NCI-H2081 treated with DMSO at 0.1 percent for 48 hours (cell line): ENCODE results near the gene TJP1.
A peak's percentile ranks its signal among the peaks of the same experiment; 100 is the strongest.
"Not testable (repeated sequence)": the region's sequence is repeated elsewhere in the genome, so short reads cannot be mapped to it uniquely, and the experiment has no call there.

Experiments used
- DNase-seq: peaks from one replicate; lab custom pipeline; 2025; lab: John Stamatoyannopoulos, UW

TJP1 gene

GRCh38 chr15:29700296-29700695 is 122.0 kb downstream of the TJP1 start:
- no peak for DNase-seq

GRCh38 chr15:29699791-29700190 is 122.5 kb downstream of the TJP1 start:
- DNase-seq = no peak

- DNase-seq = no peak
Measured at GRCh38 chr15:29698030-29698701, 124.1 kb downstream of the TJP1 start.

- DNase-seq = no peak
Measured at GRCh38 chr15:29696950-29697738, 125.1 kb downstream of the TJP1 start.

GRCh38 chr15:29696506-29696905 is 125.8 kb downstream of the TJP1 start:
- not testable (repeated sequence) for DNase-seq

- no peak for DNase-seq
Measured at GRCh38 chr15:29695489-29696167, 126.6 kb downstream of the TJP1 start.

GRCh38 chr15:29693225-29693624 is 129.0 kb downstream of the TJP1 start:
- no peak for DNase-seq

GRCh38 chr15:29692527-29692926 is 129.7 kb downstream of the TJP1 start:
- DNase-seq = no peak

- DNase-seq = no peak
Measured at GRCh38 chr15:29690765-29691475, 131.3 kb downstream of the TJP1 start.

GRCh38 chr15:29689287-29689986 is 132.8 kb downstream of the TJP1 start:
- no peak for DNase-seq

- no peak for DNase-seq
Measured at GRCh38 chr15:29688506-29689286, 133.6 kb downstream of the TJP1 start.

- no peak for DNase-seq
Measured at GRCh38 chr15:29687939-29688505, 134.2 kb downstream of the TJP1 start.

- peak; percentile 76 for DNase-seq
Measured at GRCh38 chr15:29687204-29687815, 135.0 kb downstream of the TJP1 start.

GRCh38 chr15:29686445-29687203 is 135.6 kb downstream of the TJP1 start:
- DNase-seq = no peak

GRCh38 chr15:29686079-29686425 is 136.2 kb downstream of the TJP1 start:
- DNase-seq = no peak

GRCh38 chr15:29685156-29686078 is 136.9 kb downstream of the TJP1 start:
- no peak for DNase-seq

GRCh38 chr15:29682781-29683180 is 139.5 kb downstream of the TJP1 start:
- no peak for DNase-seq

- DNase-seq = no peak
Measured at GRCh38 chr15:29682361-29682760, 139.9 kb downstream of the TJP1 start.
